ENCODE measurements around the gene LACC1. TPM values are rescaled to one million over a fixed set of nuclear protein-coding genes. Genes with fewer than 3 reads are reported as not detected.

LACC1 gene
- polyA plus RNA-seq, 10 donors = 1.2 to 2.9 (median 2.2) TPM

DNA sequence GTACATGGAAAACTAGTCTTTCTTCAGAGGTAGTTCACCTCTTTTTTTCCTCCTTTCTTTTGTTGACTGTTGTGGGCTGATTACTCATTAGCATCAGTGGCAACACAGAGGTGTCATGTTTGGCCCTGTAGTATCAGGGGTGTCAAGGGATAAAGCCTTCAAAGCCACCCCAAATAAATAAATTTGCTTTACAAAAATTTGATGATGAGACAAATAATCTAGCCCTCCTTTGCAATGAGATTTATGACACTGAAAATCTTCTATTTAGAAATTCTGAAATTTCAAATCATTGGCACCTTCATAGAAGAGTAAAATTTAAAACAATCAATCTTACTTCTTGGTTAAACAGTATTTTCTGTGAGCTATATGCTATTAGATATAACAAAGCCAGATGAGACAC is 1.9 kb downstream of the LACC1 start:
- no peak for DNase-seq

DNA sequence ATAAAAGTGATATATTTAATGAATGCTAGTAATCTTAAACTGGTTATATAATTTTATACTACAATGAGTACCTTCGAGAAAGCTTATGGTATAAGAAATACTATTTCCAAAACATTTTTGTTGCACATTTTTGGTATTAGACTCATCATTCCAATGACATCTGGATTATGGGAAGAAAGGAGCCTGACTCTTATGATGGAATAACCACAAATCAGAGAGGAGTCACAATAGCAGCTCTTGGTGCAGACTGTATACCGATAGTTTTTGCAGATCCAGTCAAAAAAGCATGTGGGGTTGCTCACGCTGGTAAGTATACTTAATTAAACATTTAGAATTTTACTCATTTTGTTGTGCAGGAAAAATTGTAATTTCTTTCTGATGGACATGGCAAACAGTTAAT is 3.9 kb downstream of the LACC1 start:
- no peak for DNase-seq

DNA sequence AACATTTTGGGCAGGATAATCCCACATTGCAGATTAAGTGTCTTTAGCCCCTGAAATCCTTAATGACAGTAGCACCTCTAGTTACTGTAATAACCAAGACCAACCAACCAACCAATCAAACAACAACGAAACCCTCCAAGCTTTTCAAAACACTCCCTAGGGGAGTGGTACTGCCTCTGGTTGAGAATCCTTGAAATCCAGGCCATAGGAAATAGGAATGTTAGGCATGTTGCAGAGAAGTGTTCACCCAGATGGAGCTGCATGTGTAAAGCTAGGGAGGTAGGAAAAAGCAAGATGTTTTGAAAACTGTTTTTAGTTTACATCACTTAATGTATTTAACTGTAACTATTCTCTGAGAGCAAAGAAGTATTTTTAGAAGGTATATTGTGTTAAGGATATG is 4.5 kb downstream of the LACC1 start:
- no peak for DNase-seq

DNA sequence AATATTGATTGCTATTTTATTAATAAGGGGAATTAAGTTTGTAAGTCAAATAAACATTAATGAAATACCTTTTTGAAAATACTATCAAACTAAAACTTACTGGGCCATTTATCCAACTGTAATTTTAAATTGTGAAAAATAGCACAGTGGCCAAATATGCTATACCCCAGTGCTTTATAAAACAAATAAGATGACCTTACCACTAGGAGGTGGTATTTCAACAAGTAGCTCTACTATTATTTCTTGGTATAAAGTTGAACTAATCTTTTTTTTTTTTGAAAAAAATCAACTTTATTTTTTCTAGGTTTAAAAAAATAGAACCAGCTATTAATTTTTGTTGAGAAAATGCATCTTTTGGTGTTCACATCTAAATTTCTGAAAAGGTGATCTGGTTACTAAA is 14.7 kb downstream of the LACC1 start:
- DNase-seq = no peak

DNA sequence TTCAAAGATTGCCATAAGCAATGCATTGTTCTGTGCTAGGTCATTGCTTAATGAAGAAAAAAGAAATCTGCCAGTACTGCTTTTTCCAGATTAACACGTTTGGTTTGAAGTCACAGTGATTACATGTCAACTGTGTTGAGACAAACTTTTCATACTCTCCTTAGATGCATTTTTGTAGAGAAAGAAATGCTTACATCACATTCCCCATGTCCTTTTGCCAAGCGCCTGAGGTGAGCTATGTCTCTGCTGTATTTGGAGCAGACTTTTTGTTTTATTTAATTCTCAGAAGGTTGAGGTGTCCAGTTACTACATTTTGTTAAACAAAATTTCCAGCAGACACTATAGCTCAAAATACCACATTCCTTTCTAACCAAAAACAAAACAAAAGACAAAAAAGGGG is 16.2 kb downstream of the LACC1 start:
- DNase-seq = no peak

DNA sequence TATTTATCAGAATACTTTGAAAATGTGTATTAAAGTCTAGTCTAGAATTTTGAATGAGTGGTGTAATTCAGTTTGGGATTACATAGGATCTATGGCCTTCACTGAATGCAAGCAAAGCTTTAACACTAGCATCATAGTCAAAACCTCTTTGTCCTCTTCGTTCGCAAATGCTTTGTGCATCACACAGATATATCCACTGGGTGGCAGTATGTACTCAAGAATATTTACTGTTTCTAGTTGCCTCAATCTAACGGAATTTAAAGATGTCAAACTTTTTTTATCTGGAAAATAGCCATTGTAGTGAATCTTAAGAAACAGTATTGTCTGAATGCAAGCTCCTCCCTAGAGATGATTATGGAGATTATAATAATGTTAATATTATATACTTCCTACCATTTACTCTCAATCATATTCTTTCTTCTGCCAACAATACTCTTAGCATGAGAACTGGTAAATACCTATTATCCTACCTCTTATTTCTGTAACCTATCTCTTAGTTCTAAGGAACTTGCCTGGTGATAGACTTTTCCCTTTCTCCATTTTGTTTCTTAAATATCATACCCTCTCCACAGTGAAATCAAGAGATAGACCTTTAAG is 25.8 kb downstream of the LACC1 start:
- DNase-seq = peak; percentile 61 to 81 (median 68)

DNA sequence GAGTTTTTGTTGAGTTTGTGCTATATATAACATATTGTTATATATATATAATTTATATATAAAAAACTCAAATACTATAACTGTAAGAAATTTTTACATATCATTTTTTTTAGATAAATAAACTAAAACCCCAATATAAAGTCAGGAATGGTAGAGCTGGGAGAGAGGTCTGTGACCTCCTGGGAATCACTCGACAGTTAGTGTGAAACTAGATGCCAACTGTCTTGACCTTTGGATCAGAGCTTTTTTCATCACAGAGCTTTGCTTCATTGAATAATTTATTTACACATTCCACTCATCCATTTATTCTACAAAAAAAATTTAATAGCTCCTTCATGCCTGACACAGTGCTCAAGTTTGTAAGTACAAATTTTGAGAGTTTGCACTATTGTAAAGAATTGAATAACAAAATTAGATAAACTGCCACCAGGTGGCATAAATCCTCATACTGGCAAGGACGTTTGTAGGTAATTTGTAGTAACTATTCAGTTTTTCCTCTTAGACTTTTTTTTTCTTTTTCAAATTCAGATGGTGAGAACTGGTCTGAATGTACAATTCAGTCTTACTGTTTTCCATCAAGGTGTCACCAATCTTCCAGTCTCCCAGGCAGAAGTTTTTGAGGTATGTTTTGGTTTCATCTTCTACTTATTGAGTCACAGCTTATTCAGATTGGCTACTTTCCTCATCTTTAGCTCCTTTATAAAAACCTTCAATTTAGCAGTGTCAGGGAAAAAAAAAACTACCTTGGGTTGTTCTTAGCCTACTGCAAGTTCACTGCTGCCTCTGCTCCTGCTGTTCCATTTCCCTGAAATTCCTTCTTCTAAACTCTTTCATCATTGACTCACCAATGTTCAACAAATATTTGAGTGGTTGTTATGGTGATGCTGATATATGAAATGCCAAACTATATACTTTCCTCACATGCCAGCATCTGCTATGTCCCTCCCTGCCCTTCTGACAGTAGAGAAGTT is 28.7 kb downstream of the LACC1 start:
- DNase-seq = peak; percentile 42 to 70 (median 51)

DNA sequence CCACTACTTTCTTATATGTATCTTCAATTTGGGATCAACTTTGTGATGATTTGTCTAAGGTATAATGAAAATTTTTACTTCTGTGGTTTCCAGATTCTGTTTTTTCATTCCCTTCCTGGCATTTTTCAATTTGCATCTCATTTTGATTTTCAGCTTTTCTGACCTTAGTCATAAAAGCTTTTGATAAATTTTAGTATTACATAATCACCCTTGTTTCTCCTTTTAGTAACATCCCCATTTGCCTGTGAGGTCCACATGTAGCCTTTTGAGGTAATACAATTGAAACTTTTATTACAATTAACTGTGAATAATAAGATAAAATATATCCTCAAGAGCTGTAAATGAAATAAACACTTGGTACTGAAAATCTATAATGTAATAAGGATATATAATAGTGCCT is 31.2 kb downstream of the LACC1 start:
- no peak for DNase-seq

DNA sequence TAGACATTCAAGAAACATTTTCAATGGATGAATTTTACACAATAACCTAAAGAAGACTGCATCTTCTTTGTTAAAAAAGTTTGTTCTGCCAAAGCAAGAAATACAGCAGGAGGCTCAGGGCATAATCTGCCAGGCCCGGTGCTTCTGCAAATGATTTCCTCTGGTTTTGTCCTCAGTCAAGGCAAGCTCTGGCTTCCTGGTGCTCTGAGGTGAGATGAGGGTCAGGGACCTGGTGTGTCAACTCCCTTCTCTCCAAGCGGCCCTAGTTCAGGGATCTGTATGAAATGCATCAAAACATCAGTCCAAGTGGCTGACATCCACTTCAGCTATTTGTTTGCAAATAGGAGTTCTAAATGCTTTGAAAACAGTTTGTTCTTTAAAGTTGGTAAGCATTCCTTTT is 31.6 kb downstream of the LACC1 start:
- no peak for DNase-seq

DNA sequence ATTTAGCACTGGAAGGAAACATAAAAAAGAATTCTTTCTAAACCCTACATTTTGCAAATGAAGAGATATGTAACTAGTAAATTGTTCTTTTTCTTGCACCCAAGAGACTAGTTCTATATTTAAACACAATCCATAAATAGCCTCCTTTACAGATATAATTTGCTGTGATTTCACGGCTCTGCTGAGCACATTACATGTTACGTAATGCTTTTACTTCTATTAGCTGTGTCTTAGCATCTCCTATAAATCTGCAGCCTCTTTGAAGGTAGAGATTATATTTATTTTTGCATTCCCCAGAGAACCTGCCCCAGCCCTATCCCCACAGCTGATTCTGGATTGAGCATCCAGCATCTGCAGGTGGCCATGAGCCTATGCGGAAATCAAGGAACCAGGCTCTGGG is 32.2 kb downstream of the LACC1 start:
- no peak for DNase-seq

DNA sequence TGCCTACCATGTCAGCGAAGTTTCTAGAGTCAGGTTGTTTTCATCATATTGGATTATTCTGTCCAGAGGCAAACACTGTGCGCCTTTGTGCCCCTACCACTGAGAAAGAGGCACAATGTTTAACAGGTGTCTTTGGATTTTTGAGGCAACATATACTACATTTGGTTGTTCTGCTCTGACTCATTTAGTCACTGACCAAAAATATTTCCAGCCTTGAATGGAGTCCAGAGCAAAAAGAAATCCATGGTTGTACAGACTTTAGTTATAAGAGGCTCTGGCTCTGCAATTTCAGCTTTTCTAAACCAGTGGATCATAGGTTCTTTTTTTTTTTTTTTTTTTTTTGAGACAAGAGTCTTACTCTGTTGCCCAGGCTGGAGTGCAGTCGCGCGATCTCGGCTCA is 35.7 kb downstream of the LACC1 start:
- DNase-seq = peak in 1 of 3 donors; percentile 13

DNA sequence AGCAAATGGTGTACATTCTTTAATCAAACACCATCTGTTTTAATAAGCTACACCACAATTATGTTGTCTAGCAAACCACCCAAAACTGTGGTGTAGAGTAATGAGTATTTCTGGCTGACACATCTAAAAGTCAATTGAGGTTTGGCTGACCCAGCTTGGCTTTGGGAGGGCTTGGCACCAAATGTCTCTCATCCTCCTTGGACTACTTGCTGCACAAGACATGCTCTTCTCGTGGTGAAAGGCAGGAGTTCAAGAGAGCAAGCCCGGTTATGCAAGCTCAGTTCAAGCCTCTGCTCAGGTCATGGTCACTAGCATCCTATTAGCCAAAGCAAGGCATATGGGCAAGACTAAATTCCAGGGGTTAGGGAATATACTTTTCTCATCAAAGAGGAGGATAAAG is 37.1 kb downstream of the LACC1 start:
- DNase-seq = no peak

DNA sequence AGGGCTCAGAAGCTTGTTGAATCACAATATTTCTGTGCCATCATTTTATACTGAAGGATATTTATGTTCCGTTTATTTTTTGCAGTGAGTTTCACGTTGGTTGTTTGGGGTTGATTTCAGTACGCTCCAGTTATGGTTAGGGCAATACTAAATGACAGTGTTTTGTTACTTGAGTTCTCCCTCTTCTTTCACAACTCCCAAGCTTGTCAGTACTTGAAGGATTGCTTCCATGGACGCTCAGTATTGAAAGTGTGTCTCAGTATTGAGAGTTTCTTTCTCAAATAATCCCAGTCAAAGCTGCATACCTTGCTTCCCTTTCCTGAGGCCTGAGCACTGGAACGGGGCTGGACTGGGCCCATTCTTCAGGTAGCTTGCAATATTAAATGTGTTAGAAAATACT is 38.9 kb downstream of the LACC1 start:
- DNase-seq = no peak

DNA sequence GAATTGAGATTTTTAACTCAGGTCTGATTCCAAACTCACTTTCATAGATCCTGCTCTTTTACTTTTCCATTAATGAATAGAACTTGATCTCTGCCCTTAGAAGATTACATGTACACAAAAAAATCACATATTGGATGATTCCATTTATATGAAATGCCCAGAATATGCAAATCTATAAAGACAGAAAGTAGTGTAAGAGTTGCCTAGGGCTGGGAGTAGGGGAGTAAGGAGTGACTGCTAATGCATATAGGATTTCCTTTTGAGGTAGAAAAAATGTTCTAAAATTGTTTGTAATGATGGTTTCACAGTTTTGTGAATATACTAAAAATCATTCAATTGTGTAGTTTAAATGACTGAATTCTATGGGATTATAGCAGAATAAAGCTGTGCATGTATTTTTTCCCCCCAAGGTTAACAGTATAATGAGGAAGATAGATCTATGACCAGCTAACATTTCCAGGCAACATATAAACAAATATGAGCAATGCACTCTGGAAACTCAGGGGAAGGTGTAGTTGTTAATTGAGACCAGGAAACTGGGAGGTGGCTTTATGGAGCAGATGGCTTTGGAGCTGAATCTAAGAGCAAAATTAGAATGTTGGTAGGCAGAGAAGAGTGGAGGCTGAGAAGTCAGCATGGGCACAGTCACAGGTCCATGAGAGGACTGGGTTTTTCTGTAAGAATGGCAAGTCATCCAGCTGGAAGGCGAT is 41.4 kb downstream of the LACC1 start:
- DNase-seq = no peak

DNA sequence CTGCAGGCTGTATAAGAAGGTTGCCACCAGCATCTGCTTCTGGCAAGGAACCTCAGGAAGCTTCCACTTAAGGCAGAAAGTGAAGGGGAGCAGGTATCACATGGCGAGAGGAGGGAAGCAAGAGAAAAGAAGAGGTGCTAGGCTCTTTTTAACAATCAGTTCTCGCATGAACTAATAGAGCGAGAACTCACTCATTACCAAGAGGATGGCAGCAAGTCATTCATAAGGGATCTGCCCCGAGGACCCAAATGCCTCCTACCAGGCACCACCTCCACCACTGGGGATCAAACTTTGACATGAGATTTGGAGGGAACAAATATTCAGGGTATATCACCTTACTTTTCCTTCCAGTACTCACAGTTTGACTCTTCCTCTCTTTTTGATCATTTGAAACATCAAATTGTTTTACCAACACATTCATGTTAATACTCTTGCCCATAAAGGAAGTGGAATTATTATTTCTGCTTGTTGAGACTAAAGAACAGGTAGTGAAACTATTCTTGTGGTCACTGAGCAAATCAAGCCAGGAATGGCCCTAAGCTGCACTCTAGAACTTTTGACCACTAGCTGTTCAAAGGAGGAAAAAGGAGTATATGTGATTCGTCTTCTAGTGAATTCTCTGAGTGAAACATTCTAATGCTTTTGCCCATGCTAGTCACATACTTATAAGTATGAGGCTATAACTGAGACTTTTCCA is 45.0 kb downstream of the LACC1 start:
- no peak for DNase-seq

DNA sequence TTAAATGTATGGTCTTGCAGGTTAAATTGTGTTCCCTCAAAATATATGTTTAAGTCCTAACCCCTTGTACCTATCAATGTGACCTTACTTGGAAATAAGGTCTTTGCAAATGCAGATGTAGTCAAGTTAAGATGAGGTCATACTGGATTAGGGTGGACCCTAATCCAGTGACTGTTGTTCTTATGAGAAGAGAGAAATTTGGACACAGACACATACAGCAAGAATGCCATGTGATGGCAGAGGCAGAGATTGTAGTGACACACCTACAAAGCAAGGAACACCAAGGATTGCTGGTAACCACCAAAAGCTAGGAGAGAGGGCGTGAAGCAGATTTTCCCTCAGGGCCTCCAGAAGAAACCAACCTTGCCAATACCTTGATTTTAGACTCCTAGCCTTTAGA is 50.2 kb downstream of the LACC1 start:
- no peak for DNase-seq

DNA sequence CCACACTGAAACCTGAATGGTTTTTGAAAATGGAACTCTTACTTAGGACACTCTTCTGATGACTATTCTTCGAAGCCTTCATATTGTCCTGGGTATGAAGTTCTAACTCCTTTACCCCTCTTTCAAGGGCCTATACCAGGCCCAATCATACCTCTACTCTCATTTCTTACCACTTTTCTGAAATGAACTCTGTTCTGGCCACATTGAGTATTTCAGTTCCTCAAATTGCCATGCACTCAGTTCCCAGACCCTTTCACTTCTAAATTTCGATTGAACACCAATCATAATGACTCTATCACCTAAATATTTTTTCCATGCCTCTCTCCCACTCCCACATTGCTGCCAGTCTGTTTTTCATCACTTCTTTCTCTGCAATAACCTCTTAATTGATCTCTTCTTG is 53.7 kb downstream of the LACC1 start:
- DNase-seq = no peak

DNA sequence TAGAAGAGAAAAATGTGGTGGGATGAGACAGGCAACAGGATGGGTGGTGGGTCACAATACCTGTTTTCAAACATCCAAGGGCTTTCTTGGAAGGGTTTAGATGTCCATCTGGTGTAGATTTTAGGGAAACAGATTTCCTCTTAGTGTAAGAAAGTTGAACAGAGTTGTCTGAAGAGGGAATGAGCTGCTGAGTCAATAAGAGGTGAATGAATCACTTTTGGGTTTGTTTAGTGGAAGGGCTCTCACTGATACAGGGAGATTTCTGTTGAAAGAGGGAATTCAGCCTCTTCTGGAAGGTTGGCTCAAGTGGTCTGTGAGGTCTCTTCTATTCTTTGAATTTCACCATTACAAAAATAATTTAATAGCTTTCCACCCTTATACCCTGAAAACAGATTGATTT is 54.6 kb downstream of the LACC1 start:
- DNase-seq = no peak

DNA sequence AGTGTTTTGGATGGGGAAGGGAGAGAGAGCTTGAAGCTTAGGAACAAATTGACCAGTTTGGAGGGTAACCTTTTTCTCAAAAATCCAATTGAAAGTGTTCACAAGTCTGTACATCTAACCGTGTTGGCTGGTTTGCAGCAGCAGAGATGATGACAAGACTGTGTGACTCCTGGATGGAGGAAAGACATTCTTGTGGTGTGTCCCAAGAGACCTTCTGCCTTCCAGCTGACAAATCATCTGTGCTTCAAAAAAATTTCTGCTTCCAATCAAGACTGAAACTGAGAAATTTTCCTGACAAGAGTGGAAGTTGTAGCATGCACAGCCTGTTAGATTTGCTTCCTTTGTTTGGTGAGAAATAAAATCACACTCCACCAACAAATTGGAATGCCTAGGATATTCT is 56.2 kb downstream of the LACC1 start:
- peak in 2 of 3 donors; percentile 32 to 43 for DNase-seq

DNA sequence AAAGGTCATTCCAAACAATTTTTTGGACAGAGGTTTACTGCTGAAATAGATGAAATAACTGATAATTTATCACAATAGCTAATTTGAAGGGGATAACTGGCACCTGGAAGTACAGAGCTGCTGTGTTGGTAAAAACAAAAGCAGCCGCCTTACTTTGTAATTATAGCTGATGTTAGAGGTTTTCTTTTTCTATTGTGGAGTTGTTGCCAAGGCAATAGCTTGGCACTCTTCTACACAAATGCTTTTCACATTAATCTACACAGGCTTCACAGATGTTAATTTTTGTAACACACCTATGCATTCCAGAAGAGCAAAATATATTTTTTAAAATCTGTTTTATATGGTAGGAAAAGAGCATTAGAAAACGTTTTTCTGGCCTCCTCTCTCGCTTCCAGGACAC is 56.9 kb downstream of the LACC1 start:
- peak in 2 of 3 donors; percentile 51 to 57 for DNase-seq

DNA sequence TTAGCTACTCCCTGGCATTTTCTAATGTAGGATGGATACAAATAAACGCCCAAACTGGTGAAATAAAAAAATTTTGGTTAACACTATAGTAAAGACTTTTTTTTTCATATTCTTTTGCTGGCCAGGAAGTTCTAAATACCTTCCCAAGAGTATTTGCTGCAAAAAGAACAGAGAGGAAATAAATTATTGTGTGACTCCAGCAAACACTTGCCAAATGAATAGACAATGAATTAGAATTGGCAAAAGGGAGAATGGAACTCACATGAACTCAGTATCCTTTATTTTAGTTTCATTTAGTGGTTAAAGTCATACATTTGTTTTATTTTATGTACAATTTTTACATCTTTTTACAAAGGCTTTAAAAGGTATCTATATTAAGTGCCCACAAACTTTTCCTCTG is 58.1 kb downstream of the LACC1 start:
- peak in 1 of 3 donors; percentile 21 for DNase-seq

DNA sequence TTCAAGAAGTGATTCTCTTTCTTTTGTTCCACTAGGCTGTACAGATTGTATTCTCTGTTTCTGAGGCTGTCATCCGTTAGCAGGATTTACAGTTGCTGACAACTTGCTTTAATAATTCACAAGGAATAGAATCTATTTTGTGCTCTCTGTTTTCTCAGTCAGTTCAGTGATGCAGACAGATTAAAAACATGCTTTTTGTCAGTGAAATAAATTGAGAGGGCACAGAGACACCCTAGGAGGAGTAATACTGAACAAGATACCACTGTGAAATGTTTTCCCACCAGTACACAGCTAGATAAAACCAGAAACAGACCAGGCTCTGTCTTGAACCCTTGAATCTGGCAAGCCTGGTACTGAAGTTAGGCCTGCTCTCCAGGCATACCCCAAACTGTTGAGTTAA is 58.7 kb downstream of the LACC1 start:
- peak in 1 of 3 donors; percentile 34 for DNase-seq
